HepG2 (cell line): ENCODE data around the gene KRT6C. TPM values are rescaled to one million over a fixed set of nuclear protein-coding genes. Genes with fewer than 3 reads are reported as not detected.

Experiments used
- ATAC-seq: fragments of 200-7000 bp; cut with Tn5 transposase; 3 replicates; pipeline ENCODE4 v1.9.1; 2020; ENCODE audit warnings: mild to moderate bottlenecking, moderate library complexity
- BruUV-seq: library from RNA; stranded (reverse); fragments of 400-500 nt; replicated peaks from 2 replicates; lab custom pipeline; 2021; lab: Mats Ljungman, UMichigan
- CTCF ChIA-PET: fragments of 300-600 bp; formaldehyde crosslinking; extraction: SDS; loops from one replicate; lab custom pipeline; 2021; ENCODE audit warnings: low total read pairs, inconsistent platforms, low intra/inter-chr PET ratio; lab: Yijun Ruan, JAX
- POLR2A ChIA-PET: fragments of 350-600 bp; sonication (Branson Sonifier 250); formaldehyde crosslinking; loops from one replicate; lab custom pipeline; 2020; ENCODE audit warnings: antibody characterized with exemption, inconsistent platforms; lab: Yijun Ruan, JAX
- DNase-seq: peaks from one replicate; pipeline ENCODE4 v3.0.0-alpha.2; 2015; ENCODE audit warnings: low spot score
- FAIRE-seq: peaks from 3 replicates; lab custom pipeline; 2011; peaks lifted over from hg19 to GRCh38; lab: Jason Lieb, UNC
- H2AFZ ChIP-seq: one replicate; pipeline ENCODE4 v1.6.1; 2011; ENCODE audit warnings: low read length, inconsistent platforms
- H3K27ac ChIP-seq: fragments of 300-600 bp; 3 replicates; pipeline ENCODE4 v1.8.0; 2011; ENCODE audit warnings: mixed run types, mild to moderate bottlenecking, mixed read lengths, low read length, inconsistent platforms; ENCODE audit not compliant: insufficient read depth; ENCODE audit errors: extremely low read length
- H3K27me3 ChIP-seq, 2 experiments: fragments of 200-600 bp in 1 of 2; 2 replicates in 1 of 2; 3 replicates in 1 of 2; pipeline versions ENCODE4 v1.6.0 to v1.8.0; 2011; ENCODE audit warnings: low read length in 2 of 2, mild to moderate bottlenecking in 2 of 2, moderate library complexity in 2 of 2, inconsistent platforms in 1 of 2; ENCODE audit not compliant: insufficient read depth in 2 of 2, control insufficient read depth in 1 of 2
- H3K36me3 ChIP-seq, 2 experiments: fragments of 200-600 bp in 1 of 2; replicated peaks in 1 of 2; 2 replicates in 1 of 2; 3 replicates in 1 of 2; pipeline versions ENCODE4 v1.5.1 to v1.8.0; 2011; ENCODE audit warnings: low read length in 2 of 2, inconsistent platforms in 1 of 2; ENCODE audit not compliant: insufficient read depth in 2 of 2, control insufficient read depth in 1 of 2
- H3K4me1 ChIP-seq: 2 replicates; pipeline ENCODE4 v1.5.1; 2012; ENCODE audit warnings: low read length, inconsistent platforms; ENCODE audit not compliant: insufficient read depth
- H3K4me2 ChIP-seq: 2 replicates; pipeline ENCODE4 v1.6.0; 2011; ENCODE audit warnings: low read depth, low read length, inconsistent platforms
- H3K4me3 ChIP-seq, 3 experiments: fragments of 200-600 bp in 1 of 3; sonication (generic), shearing (Covaris generic) in 1 of 3; replicated peaks in 1 of 3; 2 replicates each; pipeline ENCODE4 v1.5.1; 2011 to 2016; ENCODE audit warnings: low read length in 3 of 3, inconsistent platforms in 2 of 3, low read depth in 2 of 3, mild to moderate bottlenecking in 2 of 3, control low read depth in 1 of 3, mixed read lengths in 1 of 3; ENCODE audit not compliant: insufficient read depth in 1 of 3
- H3K79me2 ChIP-seq: one replicate; pipeline ENCODE4 v1.6.1; 2011; ENCODE audit warnings: low read length, inconsistent platforms; ENCODE audit not compliant: insufficient read depth
- H3K9ac ChIP-seq: 2 replicates; pipeline ENCODE4 v1.6.0; 2011; ENCODE audit warnings: mild to moderate bottlenecking, low read depth, low read length, inconsistent platforms; ENCODE audit not compliant: insufficient read depth
- H3K9me3 ChIP-seq: 2 replicates; pipeline ENCODE4 v1.5.1; 2012; ENCODE audit warnings: mild to moderate bottlenecking, low read length
- H4K20me1 ChIP-seq: 2 replicates; pipeline ENCODE4 v1.6.0; 2011; ENCODE audit warnings: inconsistent platforms, mild to moderate bottlenecking, low read length, moderate library complexity; ENCODE audit not compliant: insufficient read depth
- ARID2 ChIP-seq: sonication (generic); formaldehyde crosslinking; IDR thresholded peaks from 2 replicates; pipeline ENCODE4 v1.8.1; 2022; ENCODE audit warnings: mild to moderate bottlenecking, missing genetic modification reagents, borderline replicate concordance
- IRF1 ChIP-seq: sonication (generic); formaldehyde crosslinking; IDR thresholded peaks from 2 replicates; pipeline ENCODE4 v1.4.0; 2020; ENCODE audit warnings: low read depth, mild to moderate bottlenecking, missing genetic modification reagents
- NFKBIZ ChIP-seq: IDR thresholded peaks from 2 replicates; pipeline ENCODE4 v1.6.1; 2018; ENCODE audit warnings: missing genetic modification reagents, missing compliant biosample characterization
- SPEN ChIP-seq: sonication (generic); formaldehyde crosslinking; IDR thresholded peaks from 2 replicates; pipeline ENCODE4 v1.5.1; 2020; ENCODE audit warnings: low read depth, mild to moderate bottlenecking, missing genetic modification reagents
- TGIF2 ChIP-seq: IDR thresholded peaks from 2 replicates; pipeline ENCODE4 v1.6.1; 2016; ENCODE audit warnings: control low read depth, missing compliant biosample characterization
- THRA ChIP-seq: sonication (generic); formaldehyde crosslinking; IDR thresholded peaks from 2 replicates; pipeline ENCODE4 v1.4.0; 2020; ENCODE audit warnings: missing genetic modification reagents, borderline replicate concordance
- ZFP41 ChIP-seq: sonication (generic); formaldehyde crosslinking; IDR thresholded peaks from 2 replicates; pipeline ENCODE4 v1.4.0; 2020; ENCODE audit warnings: mild to moderate bottlenecking, missing genetic modification reagents, borderline replicate concordance
- ZHX1 ChIP-seq: sonication (generic); formaldehyde crosslinking; IDR thresholded peaks from 2 replicates; pipeline ENCODE4 v1.8.1; 2022; ENCODE audit warnings: low read depth, mild to moderate bottlenecking, missing genetic modification reagents
- ZNF292 ChIP-seq: sonication (generic); formaldehyde crosslinking; IDR thresholded peaks from 2 replicates; pipeline ENCODE4 v1.8.1; 2022; ENCODE audit warnings: mild to moderate bottlenecking, low read depth, missing genetic modification reagents, borderline replicate concordance
- ZNF503 ChIP-seq: sonication (generic); formaldehyde crosslinking; IDR thresholded peaks from 2 replicates; pipeline ENCODE4 v1.4.0; 2020; ENCODE audit warnings: missing genetic modification reagents
- ZNF510 ChIP-seq: sonication (generic); formaldehyde crosslinking; IDR thresholded peaks from 2 replicates; pipeline ENCODE4 v1.4.0; 2020; ENCODE audit warnings: low read depth, mild to moderate bottlenecking, missing genetic modification reagents
- ZNF597 ChIP-seq: sonication (generic); formaldehyde crosslinking; IDR thresholded peaks from 2 replicates; pipeline ENCODE4 v1.5.0; 2020; ENCODE audit warnings: missing genetic modification reagents
- ZNF740 ChIP-seq: sonication (generic); formaldehyde crosslinking; IDR thresholded peaks from 2 replicates; pipeline ENCODE4 v1.4.0; 2020; ENCODE audit warnings: missing genetic modification reagents
- ZNF777 ChIP-seq: sonication (generic); formaldehyde crosslinking; IDR thresholded peaks from 2 replicates; pipeline ENCODE4 v1.4.0; 2020; ENCODE audit warnings: missing genetic modification reagents
- WGBS: methylation state at CpG from one replicate; pipeline ENCODE4 v1.1.6; 2017; ENCODE audit warnings: low lambda C conversion rate; 5-methylcytosine and 5-hydroxymethylcytosine counted together
- in situ Hi-C: cut with HindIII; loops from 2 replicates; pipeline ENCODE4 v1.10.0; 2017; ENCODE audit warnings: low pct_unique_long_range_greater_than_20kb; ENCODE audit not compliant: extremely low pct_ligation_motif_present
- intact Hi-C: fragments of 100-400 bp; cut with micrococcal nuclease; formaldehyde crosslinking; loops from one replicate; pipeline ENCODE4 v1.10.0; 2022; ENCODE audit not compliant: unreplicated experiment
- polyA plus RNA-seq, 8 experiments: library from polyadenylated mRNA; depleted of rRNA in 3 of 8; stranded (reverse) in 7 of 8; unstranded in 1 of 8; fragments of >200 nt; fragmentation: Illumina TruSeq in 4 of 8; extraction: Trizol in 4 of 8; gene quantifications; 2 replicates each; pipeline versions ENCODE4 v1.2.1 to v1.2.3, GENCODE V29; 2011 to 2016; ENCODE audit warnings: low read depth in 4 of 8, missing spikeins in 1 of 8, mixed read lengths in 1 of 8; ENCODE audit not compliant: insufficient read depth in 1 of 8
- total RNA-seq, 5 experiments: library from RNA; depleted of rRNA; stranded (reverse); fragments of >200 nt; fragmentation: Illumina TruSeq; extraction: Trizol; gene quantifications; 2 replicates each; pipeline ENCODE4 v1.2.3, GENCODE V29; 2016; ENCODE audit warnings: low read depth in 1 of 5

Gene KRT6C
- total and polyA plus RNA-seq, 2 of the 13 experiments (the other 11 are each of a cell fraction or from before 2014, with no cell fraction given) = 0.03 TPM; not detected in 1

- intact Hi-C loops = no loop called here
- no peak overlapping the region for H2AFZ ChIP-seq
- BruUV-seq = no TSS peak
- ATAC-seq (no peak), DNase-seq (no peak), FAIRE-seq (no peak)
- no peak overlapping the region for H3K9ac ChIP-seq
- H4K20me1 ChIP-seq = no peaks in the 10 kb centered on the region
- peaks cover 14% of the 10 kb centered on the region for H3K9me3 ChIP-seq
- H3K36me3 ChIP-seq = no peaks in the 10 kb centered on the region
- no peaks in the 10 kb centered on the region for H3K79me2 ChIP-seq
- no peak overlapping the region for H3K4me2 ChIP-seq
- TF ChIP-seq IRF1 (CRISPR knock-in tag) = no peak
- TF ChIP-seq THRA = no peak
- no peak for TF ChIP-seq ZNF503
- TF ChIP-seq ZNF777 = no peak
- TF ChIP-seq ZNF597 (CRISPR knock-in tag) = no peak
- no peak for TF ChIP-seq ZNF740
- no peak for TF ChIP-seq TGIF2 (CRISPR knock-in tag)
- no peak for TF ChIP-seq SPEN
- no peak for TF ChIP-seq ZHX1 (CRISPR knock-in tag)
- TF ChIP-seq ZNF292 = no peak
- TF ChIP-seq ZNF510 (CRISPR knock-in tag) = no peak
- TF ChIP-seq ZFP41 (CRISPR knock-in tag) = no peak
- TF ChIP-seq NFKBIZ = no peak
- TF ChIP-seq ARID2 (CRISPR knock-in tag) = no peak
- H3K4me3 ChIP-seq = no peak overlapping the region
- in situ Hi-C loops = no loop called here
- WGBS = 68% methylated on average over 9 of the region's 14 CpGs
- H3K27ac ChIP-seq = no peak overlapping the region
- H3K4me1 ChIP-seq = no peaks in the 10 kb centered on the region
- no peaks in the 10 kb centered on the region; a peak in 2 of 5 replicates for H3K27me3 ChIP-seq
- ChIA-PET CTCF (no interaction called here), POLR2A (no interaction called here)
Measured at GRCh38 chr12:52514471-52515318, 41.1 kb upstream of the KRT6C start.
